Lung microvascular endothelial cell (primary cell): Measurements from ENCODE around the gene GAREM1. TPM values are rescaled to one million over a fixed set of nuclear protein-coding genes. Genes with fewer than 3 reads are reported as not detected.

Source experiments
- DNase-seq, 2 donors: peaks; one replicate each; pipeline versions ENCODE4 v3.0.0 to v3.0.0-alpha.2; 2010; ENCODE audit warnings: low read depth in 2 of 2
- total RNA-seq: library from RNA; depleted of rRNA; stranded (reverse); fragments of >200 nt; gene quantifications from 2 replicates; pipeline ENCODE4 v1.2.1, GENCODE V29; 2014

Gene GAREM1
- total RNA-seq, 1 donor from 2014 or later: 0.20 TPM

DNA sequence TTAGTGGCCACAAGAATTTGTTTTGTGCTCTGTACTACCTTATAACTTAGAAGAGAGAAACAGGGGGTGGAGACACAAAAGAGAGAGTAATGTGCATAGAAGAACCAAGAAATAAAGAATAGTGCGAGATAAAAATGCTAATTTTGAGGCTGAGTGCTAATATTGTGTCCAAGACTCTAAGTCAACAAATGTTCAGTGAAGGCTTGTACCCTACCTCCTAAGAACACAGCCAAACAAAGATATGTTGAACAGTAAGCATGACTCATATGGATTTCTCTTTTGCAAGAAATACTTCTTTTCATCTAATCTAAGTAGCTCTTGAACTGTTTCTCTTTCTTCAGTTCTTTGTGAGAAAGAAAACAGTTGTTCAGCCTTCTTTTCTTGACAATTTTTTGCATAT lies 45.2 kb downstream of the GAREM1 start:
- DNase-seq: no peak

DNA sequence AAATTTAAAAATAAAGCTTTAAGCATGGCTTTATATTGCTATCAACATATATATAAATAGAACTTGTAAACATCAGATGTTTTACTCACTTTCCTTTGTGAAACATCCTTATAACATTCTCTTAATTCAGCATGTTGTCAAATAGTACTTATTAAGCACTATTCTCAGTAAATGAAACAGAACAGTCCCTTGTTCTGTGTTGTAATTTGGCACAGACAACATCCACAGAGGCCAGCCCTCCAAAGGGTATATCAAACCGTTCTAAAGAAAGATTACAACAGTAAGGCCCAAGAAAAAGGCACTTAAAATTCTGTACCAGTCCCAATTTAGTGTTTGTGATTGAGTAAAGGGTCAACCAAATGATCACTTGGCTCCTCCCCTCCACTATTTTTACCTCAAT lies 46.0 kb downstream of the GAREM1 start:
- no peak for DNase-seq

DNA sequence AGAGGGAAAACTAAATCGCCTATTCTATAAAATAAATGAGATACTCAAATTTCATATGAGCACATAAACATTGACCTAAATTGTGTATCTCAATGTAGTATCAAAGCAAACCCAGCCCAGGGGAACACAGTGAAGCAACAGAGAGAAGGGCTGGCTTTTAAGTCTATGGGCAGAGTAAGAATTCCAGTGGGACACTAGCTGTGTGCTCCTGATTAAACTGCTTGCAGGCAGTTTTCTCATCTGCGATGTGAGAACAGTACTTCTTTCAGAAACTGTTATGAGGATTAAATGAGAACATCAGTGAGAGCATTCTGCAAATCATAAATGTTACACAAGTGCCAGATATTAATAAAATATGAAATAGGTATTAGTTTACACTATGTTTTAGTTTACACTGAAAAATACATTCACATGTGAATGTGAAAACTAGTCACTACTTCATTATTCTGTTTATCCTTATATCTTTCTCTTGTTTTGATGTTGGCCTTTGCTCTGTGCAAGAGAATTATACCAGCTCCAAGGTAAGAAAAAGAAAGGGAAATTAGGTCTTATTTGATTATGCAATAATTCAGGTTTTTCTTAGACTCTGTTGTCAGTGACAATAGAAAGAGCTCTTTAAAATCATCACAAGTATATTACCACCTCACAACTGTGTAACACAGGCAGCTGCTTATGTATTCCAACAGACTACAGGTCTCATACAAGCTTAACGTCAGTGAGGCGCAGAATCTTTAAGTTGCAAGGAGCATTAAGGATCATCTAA lies 47.5 kb downstream of the GAREM1 start:
- no peak for DNase-seq

DNA sequence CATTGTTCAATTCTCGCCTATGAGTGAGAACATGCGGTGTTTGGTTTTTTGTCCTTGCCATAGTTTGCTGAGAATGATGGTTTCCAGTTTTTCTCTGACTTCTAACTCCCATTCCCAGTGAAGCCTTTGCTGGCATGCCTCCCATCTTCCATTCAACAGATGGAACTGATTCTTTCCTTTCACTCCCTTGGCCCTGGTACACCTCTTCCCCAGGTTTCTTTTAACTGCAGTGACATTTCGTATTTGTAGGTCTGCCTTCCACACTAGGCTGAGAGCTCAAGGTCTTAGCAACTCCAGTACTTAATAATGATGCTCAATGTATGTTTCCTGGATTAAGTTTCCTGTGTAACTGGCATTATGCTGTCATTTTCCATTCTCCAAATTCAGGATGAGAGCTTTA lies 48.5 kb downstream of the GAREM1 start:
- DNase-seq: no peak

DNA sequence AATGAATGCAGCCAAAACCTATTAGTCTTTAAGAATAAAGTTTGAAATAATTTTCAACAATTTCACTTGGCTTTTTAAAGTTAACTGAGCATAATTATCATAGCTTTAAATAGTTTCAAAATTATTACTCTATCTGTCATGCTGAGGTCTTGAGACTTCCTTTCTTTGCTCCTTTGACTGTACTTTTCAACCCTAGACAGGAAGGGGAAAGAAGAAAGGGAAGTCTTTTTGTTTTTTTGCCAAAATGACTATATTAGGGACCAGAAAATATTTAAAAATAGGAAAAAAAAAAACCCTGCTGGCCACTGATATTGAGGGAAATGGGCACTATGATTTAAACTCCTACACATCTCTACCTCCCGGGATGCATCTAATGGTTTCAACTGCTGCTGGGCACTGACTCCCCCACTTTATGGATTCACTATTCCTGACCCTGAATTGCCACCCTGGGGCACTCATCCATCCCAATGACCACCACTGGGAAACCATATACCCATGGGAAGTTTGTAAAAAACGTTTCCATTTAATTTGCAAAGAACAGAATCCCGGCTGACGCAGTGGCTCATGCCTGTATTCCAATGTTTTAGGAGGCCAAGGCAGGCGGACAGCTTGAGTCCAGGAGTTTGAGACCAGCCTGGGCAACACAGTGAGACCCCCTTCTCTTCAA lies 50.5 kb downstream of the GAREM1 start:
- DNase-seq: peak in 1 of 2 donors; percentile 27

DNA sequence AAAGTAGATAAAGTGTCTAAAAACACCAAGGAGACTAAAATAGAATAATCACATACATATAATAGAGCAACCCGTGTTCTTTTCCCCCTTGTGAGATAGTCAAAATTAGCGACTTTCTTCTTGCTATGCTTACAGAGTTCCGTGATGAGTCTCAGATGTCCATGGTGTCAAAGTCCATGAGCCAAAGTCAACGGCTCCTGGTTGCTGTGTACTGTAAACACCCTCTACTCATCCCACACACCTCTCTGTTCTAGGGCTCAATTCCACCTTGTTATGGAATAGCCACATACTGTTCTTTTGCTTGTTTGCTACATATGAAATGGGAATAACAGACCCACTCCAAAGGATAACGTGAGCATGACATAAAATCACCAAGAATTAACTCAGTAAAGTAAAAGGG lies 52.5 kb downstream of the GAREM1 start:
- no peak for DNase-seq

DNA sequence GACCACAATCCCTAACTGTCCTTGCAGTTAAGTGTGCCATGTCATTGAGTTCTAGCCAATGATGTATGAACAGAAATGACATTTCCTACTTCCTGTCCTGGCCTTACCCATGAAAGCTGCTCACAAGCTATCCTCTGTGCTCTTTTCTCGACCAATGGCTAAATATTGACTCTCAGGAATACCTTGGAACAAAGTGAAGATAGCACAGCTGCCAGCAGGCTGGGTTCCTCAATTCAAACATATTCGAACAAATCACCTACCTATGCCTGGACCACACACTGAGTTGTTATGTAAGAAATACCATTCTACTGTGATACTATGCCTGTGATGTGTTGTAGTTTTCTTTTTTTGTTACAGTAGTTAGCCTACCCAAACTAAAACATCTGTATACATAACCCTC lies 65.1 kb downstream of the GAREM1 start:
- no peak for DNase-seq

DNA sequence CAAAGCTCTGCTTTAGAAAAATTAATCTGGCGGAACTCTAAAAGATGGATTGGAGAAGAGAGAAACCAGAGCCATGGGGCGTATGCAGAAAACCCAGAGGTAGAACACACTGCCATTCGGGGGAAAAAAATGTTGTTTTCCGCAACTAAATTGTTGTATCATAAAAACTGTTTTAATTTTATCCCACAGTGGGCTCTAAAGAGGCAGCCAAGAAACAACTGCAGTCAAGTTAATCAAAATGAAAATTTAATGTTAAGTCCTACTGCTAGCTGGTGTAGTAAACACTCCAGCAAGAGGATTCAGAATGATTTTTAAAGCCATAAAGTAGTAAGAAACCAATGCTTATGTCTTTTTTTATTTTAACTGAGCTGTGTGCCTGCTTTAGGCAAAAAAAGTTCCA lies 69.1 kb downstream of the GAREM1 start:
- no peak for DNase-seq

DNA sequence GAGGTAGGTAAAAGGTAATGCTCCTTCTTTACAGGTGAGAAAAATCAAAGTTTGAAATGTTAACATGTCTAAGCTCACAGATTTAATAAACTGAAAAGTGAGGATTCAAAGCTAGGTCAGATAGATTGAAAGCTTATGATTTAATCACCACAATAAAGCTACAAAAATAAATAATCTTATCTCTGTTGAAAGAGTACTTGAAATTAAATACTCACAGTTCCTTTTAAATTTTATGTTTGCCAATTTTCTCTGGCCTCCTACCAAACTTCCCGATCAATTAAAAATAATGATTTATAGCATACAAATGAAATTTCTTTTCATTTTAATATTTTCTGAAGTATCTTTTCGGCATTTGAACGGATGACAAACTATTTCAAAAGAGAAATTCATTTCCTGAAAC lies 77.3 kb downstream of the GAREM1 start:
- DNase-seq: no peak

DNA sequence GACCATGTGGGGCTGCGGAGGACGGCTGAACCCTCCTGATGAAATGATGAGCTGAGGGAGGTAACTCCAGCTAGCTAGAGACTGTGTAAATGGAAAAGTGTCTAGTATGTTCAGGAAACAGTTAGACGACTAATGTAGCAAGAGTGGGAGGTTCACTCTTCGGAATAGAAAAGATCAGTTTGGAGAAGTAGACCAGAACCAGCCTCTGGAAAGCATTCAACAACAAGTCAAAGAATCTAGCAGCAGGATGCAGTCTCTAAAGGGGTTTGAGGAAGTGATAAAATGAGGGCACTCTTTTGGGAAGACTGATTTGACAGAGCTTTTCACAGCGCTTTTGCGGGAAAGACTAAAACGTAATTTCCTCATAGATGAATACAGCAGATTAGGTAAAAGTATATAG lies 79.6 kb downstream of the GAREM1 start:
- DNase-seq: no peak

DNA sequence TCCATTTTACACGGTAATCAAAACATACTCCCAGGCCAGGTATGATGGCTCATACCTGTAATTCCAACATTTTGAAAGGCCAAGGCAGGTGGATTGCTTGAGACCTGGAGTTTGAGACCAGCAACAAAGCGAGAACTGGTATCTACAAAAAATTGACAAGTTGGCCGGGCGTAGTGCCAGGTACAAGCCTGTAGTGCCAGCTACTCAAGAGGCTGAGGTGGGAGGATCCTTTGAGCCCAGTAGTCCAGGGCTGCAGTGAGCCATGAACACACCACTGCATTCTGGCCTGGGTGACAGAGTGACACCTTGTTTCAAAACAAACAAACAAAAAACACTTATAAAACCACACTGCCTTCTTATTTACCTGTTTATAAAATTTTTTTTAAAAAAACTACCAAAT lies 80.8 kb downstream of the GAREM1 start:
- DNase-seq: no peak

DNA sequence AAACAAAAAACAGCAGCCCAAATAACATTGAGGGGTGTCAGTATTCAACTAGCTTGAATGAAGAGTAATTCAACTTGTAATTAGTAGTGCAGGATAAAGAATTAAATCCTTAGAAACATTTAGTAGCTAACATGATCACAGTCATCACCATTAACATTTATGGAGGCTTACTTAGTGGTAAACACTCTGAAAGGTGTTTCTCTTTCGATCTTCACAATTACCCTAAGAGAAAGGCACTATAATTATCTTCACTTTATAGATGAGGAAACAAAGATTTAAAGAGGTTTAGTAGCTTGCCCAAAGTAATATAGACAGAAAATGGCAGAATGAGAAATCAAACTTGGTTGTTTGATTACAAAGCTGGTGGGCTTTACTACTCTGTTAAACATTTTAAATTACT lies 81.5 kb downstream of the GAREM1 start:
- no peak for DNase-seq

DNA sequence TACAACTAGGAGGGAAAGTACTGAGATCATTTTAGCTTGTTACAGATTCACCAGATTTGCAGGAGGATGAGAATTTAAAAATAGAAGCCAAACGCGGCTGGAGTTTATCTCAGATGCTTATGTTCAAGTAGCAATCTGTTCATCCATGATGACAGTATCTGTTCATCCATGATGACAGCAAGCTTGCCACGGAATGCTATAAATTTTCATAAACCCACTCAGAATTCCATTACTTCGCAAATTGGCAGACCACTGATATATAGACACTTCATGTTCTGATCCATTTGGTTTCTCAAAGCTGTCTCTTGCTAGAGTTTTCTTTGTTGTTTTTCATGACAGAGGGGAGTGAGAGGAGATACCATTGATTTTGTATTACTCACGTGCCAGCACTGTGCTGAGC lies 84.2 kb downstream of the GAREM1 start:
- no peak for DNase-seq

DNA sequence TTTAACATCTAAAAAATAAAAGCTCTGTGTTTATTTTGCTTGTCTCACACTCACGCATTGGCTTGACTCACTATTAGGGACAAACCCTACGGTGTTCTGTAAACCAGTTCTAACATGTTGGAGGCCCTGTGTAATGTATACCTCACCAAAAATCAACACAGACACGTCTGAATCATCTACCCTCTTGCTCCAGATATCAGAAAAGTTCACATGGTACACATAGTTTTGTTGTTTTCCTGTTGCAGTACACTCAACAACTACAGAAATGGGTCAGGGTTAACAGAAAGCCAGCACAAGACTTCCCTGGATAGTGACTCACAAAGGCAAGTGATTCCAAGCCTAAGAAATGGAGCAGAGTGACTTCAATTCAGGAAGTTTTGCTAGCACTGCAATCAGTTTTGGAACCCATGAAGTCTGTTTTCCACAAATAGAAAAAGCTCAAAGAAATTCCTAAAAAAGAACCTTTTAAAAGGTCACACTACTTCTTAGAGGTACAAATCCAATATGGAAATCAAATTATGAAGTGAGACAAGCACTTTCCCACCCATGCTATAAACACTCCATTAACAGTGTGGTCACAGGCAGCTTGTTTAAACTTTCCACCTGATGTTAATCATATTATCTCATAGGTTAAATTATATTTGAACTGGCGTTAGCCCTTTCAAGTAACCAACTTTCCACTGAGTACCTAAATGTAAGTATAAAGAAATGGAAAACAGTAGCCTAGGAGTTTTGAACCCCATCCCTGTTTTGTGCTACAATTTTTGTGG lies 87.4 kb downstream of the GAREM1 start:
- DNase-seq: peak; percentile 41 to 94

DNA sequence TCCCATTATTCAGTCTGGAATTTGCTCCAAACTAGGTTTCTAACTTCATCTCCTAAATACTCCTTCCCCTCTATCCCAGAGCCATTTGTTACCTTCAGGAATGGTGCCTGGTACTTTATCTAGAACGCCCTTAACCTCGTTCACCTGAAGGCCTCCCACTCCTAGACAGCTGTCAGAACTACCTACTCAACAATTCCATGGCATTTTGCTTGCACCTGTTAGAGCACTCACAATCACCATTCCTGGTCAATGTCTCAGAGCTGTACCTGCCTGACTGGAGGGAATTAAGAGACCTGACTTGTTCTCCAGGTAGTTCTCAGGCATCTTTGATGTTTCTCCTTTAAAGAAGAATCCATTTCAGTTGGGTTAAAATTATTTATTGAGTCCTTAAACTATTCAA lies 88.9 kb downstream of the GAREM1 start:
- no peak for DNase-seq

DNA sequence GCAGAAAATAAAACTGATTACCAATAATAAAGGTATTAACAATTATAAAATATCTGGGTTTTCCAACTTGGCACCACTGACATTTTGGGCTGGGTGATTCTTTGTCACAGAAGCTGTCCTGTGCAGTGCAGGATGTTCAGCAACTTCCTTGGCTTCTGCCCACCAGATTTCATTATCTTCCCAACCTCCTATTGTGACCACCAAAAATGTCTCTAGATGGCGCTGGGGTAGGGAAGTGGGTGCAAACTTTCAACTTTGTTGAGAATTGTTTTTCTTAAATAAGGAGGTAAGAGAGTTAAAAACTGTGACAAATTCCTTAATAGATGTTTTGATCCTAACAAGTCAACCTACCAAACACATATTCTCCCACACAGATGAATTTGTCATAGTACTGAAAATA lies 90.1 kb downstream of the GAREM1 start:
- DNase-seq: no peak

DNA sequence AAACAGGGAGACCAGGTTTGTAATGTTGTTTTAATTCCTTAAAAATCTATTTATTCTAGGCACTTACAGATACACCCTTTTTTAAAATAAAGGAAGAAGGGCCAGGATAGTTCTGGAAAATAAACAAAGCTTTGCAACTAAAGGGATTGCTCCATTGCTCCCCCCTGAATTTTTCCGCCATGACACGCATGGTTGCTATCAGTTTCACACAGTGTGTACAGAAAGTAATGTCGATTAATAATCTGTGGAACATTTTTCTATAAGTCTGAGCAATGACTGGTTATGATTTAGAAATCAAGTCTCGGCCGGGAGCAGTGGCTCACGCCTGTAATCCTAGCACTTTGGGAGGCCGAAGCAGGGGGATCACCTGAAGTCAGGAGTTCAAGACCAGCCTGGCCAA lies 90.8 kb downstream of the GAREM1 start:
- DNase-seq: no peak

DNA sequence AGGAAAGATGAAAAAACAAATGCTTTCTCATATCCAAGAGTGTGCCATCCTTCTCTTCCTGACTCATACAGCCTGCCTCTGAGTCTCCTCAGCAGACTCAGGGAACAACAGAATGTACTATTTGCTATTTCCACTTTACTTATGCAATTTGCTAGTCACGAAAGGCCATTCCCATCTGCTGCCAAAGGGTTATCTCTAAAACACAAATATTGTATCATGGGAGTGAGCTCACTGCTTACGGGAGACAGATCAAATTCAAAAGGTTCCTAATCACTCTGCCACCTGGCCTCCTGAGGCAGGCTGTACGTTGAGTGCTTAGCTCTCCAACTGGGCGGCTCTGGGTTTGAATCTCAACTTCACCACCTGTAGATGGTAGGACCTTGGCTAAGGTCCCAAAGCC lies 92.0 kb downstream of the GAREM1 start:
- DNase-seq: peak in 1 of 2 donors; percentile 12

DNA sequence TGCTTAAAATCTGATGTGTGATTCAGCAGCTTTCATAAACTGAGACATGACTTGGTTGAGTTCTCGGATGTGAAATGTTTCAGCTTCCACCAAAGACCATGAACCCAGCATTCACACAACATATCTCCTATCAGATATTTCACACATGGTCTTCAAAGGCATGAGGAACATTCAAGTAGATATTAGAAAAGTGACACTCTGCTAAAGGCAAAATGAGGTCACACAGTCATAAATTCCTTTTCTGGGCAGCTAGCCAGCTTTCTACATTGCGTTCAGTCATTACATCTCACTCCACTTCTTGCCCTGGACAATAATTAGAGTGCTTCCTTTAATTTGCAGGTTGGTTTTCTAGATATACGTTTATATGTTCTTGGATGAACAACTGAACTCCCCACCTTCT lies 96.7 kb downstream of the GAREM1 start:
- peak; percentile 54 to 56 for DNase-seq

DNA sequence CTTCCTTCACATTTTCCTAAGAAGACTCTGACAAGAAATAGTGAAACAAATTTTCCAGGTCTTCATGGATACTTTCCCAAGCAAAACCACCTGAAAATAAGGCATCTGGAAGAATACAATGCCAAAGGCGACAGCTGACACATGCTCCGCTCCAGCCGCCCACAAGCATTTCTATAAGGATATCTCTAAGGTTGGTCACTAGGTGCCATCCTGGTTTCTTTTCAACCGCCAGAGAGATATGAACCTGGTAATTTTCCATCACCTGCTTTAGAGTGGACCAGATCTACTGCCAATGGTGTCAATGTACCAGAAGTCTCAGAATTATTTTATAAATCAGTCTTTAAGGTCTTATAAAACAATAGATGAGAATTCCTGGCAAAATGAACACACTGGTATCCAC lies 97.2 kb downstream of the GAREM1 start:
- no peak for DNase-seq

DNA sequence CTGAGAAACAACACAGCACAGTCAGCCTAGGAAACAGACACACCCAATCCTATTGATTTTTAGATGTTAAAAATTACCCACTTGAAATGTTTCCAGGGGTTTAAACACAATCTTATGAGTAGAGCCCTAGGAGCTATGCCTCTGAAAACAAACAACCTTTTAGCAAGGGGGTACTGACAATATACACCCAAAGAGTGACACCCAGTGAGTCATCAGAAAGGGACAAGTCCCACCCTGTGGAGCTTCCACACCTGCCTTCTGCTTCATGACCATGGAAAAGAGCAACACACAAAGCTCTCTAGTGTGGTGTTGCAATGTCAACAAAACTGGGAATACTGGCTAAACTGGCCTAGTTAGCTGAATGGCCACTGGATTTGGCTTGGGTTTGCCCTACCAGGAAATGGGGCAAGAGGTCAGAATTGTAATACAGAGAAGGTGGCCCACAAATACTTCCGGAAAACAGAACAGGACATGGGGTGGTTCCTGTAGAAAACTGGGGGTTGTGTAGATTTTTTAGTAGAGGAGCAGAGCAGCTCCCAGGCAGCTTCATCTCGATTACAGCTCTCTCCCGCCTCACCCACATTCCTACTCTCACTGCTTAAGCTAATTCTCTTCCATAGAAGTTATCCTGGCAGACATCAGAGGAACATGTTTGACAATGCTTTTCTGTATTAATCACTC lies 98.2 kb downstream of the GAREM1 start:
- DNase-seq: no peak

DNA sequence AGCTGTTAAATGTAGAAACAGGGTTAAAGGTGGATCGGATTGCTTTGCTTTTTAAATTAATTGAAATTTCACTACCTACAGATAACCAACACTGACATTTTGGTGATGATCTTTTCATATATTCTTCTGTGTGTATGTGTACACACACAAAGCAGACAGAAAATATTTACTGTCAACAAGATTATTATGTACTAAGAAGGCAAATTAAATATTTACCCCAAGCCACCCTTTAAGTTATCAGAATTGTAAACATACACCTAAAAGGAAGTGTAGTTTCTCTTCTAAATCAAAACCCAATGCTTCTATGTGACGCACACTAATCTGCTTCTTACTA lies 98.7 kb downstream of the GAREM1 start:
- DNase-seq: no peak
